Measurements from ENCODE around the gene DISC1. TPM values are rescaled to one million over a fixed set of nuclear protein-coding genes. Genes with fewer than 3 reads are reported as not detected.

Gene DISC1
- total RNA-seq, 2 experiments from 2014 or later: 19.8 to 20.0 TPM

- ATAC-seq (ENCODE audit: poor library complexity): no peak
- Mint-ChIP-seq H3K27ac (no peak overlapping the region), H3K4me3 (no peak overlapping the region)
Observed at GRCh38 chr1:231869364-231869763, 242.8 kb downstream of the DISC1 start.

GRCh38 chr1:231871471-231871870 lies 244.9 kb downstream of the DISC1 start:
- ChIA-PET CTCF (no interaction called here), POLR2A (no interaction called here)
- H3K27me3 ChIP-seq (ENCODE audit: control insufficient read depth in 1 of 2, insufficient read depth in 2 of 2, low read length in 2 of 2): no peaks in the 10 kb centered on the region
- Mint-ChIP-seq H3K27ac (peak overlapping the region; percentile 8), H3K4me3 (no peak overlapping the region), H3K36me3 (ENCODE audit: low read depth) (peaks cover 32% of the 10 kb centered on the region), H3K4me1 (ENCODE audit: low read depth) (peaks cover 59% of the 10 kb centered on the region), H3K27me3 (no peaks in the 10 kb centered on the region), H3K9me3 (no peaks in the 10 kb centered on the region)
- H3K4me1 ChIP-seq (ENCODE audit: insufficient read depth, low read length): peaks cover 19% of the 10 kb centered on the region
- intact Hi-C loops (cut with DNase I, micrococcal nuclease): no loop called here
- ATAC-seq (ENCODE audit: poor library complexity): no peak
- no peak for TF ChIP-seq CTCF (IDR thresholded peaks at IDR 0.05)
- H3K9me3 ChIP-seq (ENCODE audit: control insufficient read depth in 1 of 2, insufficient read depth in 1 of 2, low read length in 2 of 2): no peaks in the 10 kb centered on the region
- no peak overlapping the region for H3K4me3 ChIP-seq (ENCODE audit: low read length)
- no peaks in the 10 kb centered on the region for H3K36me3 ChIP-seq (ENCODE audit: insufficient read depth, low read length)
- H3K27ac ChIP-seq (ENCODE audit: low read depth in 1 of 2, low read length in 2 of 2): no peak overlapping the region
- no peak for DNase-seq

More at GRCh38 chr1:231869364-231869763, 242.8 kb downstream of the DISC1 start:
- peak in 1 of 14 experiments; percentile 12 for DNase-seq
- intact Hi-C loops (cut with DNase I, micrococcal nuclease): loop anchor here (5.0 to 10.0 kb wide), 5 partner anchors 48 to 1373 kb away; partner anchors contain the start of gene MAP10 (in 1 of the 2)
- no peaks in the 10 kb centered on the region for H3K27me3 ChIP-seq (ENCODE audit: control insufficient read depth in 1 of 2, insufficient read depth in 2 of 2, low read length in 2 of 2)
- ChIA-PET CTCF (no interaction called here), POLR2A (no interaction called here)
- H3K36me3 ChIP-seq (ENCODE audit: insufficient read depth, low read length): no peaks in the 10 kb centered on the region
- H3K4me3 ChIP-seq (ENCODE audit: low read length): no peak overlapping the region
- no peaks in the 10 kb centered on the region for H3K9me3 ChIP-seq (ENCODE audit: control insufficient read depth in 1 of 2, insufficient read depth in 1 of 2, low read length in 2 of 2)
- no peak for TF ChIP-seq CTCF (IDR thresholded peaks at IDR 0.05)
- Mint-ChIP-seq H3K4me1 (ENCODE audit: low read depth) (peaks cover 70% of the 10 kb centered on the region), H3K9me3 (no peaks in the 10 kb centered on the region), H3K36me3 (ENCODE audit: low read depth) (peaks cover 18% of the 10 kb centered on the region), H3K27me3 (no peaks in the 10 kb centered on the region)
- no peak overlapping the region for H3K27ac ChIP-seq (ENCODE audit: low read depth in 1 of 2, low read length in 2 of 2)
- H3K4me1 ChIP-seq (ENCODE audit: insufficient read depth, low read length): peaks cover 21% of the 10 kb centered on the region

- H3K4me3 Mint-ChIP-seq: peak overlapping the region; percentile 22
Observed at GRCh38 chr1:231871878-231872277, 245.3 kb downstream of the DISC1 start.

More at GRCh38 chr1:231871878-231872277, 245.3 kb downstream of the DISC1 start:
- Histone ChIP-seq H3K4me3 (ENCODE audit: low read length) (no peak overlapping the region), H3K27me3 (ENCODE audit: control insufficient read depth in 1 of 2, insufficient read depth in 2 of 2, low read length in 2 of 2) (no peaks in the 10 kb centered on the region), H3K27ac (ENCODE audit: low read depth in 1 of 2, low read length in 2 of 2) (no peak overlapping the region), H3K9me3 (ENCODE audit: control insufficient read depth in 1 of 2, insufficient read depth in 1 of 2, low read length in 2 of 2) (no peaks in the 10 kb centered on the region), H3K4me1 (ENCODE audit: insufficient read depth, low read length) (peaks cover 15% of the 10 kb centered on the region), H3K36me3 (ENCODE audit: insufficient read depth, low read length) (no peaks in the 10 kb centered on the region)
- Mint-ChIP-seq H3K36me3 (ENCODE audit: low read depth) (peaks cover 31% of the 10 kb centered on the region), H3K4me1 (ENCODE audit: low read depth) (peaks cover 55% of the 10 kb centered on the region), H3K9me3 (no peaks in the 10 kb centered on the region), H3K27me3 (no peaks in the 10 kb centered on the region), H3K27ac (peak overlapping the region; percentile 8)
- intact Hi-C loops (cut with DNase I, micrococcal nuclease): no loop called here
- CTCF ChIA-PET: no interaction called here
- ATAC-seq (ENCODE audit: poor library complexity): no peak
- DNase-seq: peak in 1 of 14 experiments; percentile 4
- POLR2A ChIA-PET: no interaction called here
- TF ChIP-seq CTCF (IDR thresholded peaks at IDR 0.05): no peak

Measured in CD4-positive, alpha-beta T cell (primary cell).